GM18907 (cell line): Measurements from ENCODE around the gene MRE11.
"Not testable (repeated sequence)": the region's sequence is repeated elsewhere in the genome, so short reads cannot be mapped to it uniquely, and the experiment has no call there.

Experiments used
- ATAC-seq: cut with Tn5 transposase; IDR thresholded peaks from one replicate; pipeline ENCODE4 v1.9.1; 2021; ENCODE audit warnings: mild to moderate bottlenecking, moderate library complexity; ENCODE audit not compliant: unreplicated experiment

The MRE11 gene

GRCh38 chr11:94507485-94507884 is 13.8 kb upstream of the MRE11 start:
- ATAC-seq, result no peak

GRCh38 chr11:94506513-94506912 is 12.9 kb upstream of the MRE11 start:
- ATAC-seq, result not testable (repeated sequence)

DNA sequence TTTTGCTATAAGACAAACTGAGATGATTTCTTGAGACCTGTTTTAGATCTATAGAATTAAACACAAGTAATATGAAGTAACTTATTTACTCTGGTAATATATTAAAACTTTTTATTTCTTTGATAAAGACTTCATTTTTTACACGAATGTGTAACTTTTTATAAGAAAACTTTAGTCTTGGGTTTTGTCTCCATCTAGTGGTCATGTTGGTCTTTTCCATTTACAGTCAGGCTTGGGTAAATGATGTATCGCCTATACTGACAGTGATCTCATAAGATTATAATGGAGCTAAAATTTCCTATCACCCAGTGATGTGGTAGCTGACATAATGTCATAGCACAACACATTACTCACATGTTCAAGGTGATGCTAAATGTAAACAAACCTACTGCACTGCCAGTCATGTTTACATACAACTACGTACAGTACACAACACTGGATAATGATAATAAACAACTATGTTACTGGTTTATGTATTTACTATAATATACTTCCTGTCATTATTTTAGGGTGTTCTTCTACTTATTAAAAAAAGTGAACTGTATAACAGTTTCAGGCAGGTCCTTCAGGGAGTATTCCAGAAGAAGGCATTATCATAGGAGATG is 11.1 kb upstream of the MRE11 start:
- ATAC-seq, result no peak

DNA sequence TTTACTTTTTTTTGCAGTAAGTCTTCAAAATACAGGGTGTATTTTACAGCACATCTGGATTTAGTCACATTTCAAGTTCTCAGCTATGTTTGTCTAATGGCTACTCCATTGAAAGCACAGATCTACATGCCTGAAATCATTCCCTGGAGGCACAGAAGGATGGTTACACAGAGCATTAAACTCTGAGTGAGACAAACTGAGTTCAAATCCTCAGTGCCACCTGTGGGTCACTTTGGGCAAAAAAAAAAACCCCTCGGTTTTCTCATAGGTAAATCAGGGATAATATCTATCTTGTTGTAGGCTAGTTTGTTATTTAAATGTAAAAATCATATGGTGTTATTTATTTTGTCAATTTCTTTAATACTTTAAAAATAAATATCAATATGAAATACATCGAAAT is 7.9 kb upstream of the MRE11 start:
- ATAC-seq, result no peak

GRCh38 chr11:94500181-94500580 is 6.5 kb upstream of the MRE11 start:
- ATAC-seq, result no peak

DNA sequence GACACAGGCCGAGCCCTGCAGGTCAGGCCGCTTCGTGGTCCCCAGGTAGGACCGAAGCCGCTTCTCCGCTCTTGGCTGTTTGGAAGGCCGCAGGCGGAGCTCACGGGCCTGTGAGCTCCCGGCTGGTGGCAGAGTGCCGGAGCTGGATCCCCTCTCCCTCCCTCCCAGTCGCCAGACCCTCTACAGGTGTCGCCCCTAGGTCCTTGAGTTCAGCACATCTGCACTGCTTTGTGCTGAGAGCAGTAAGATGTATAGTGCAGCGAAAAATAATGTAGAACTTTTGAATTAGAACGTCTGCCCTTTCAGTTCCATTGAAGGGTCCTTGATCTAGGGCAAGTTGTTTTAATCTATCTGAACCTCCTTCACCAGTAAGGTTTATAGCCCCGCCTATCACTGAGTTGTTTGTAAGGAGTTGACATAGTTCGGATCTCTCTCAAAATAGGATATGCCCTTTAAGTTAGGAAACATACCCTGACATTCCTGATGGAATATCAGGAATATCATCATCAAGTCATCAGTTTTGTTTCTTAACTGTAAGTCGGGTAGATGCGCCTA is 559 bp upstream of the MRE11 start:
- ATAC-seq, result peak; percentile 66

GRCh38 chr11:94486068-94486467 is 7.6 kb downstream of the MRE11 start:
- ATAC-seq, result no peak

GRCh38 chr11:94481342-94481741 is 12.3 kb downstream of the MRE11 start:
- ATAC-seq, result no peak

GRCh38 chr11:94477624-94478023 is 16.0 kb downstream of the MRE11 start:
- ATAC-seq, result no peak

DNA sequence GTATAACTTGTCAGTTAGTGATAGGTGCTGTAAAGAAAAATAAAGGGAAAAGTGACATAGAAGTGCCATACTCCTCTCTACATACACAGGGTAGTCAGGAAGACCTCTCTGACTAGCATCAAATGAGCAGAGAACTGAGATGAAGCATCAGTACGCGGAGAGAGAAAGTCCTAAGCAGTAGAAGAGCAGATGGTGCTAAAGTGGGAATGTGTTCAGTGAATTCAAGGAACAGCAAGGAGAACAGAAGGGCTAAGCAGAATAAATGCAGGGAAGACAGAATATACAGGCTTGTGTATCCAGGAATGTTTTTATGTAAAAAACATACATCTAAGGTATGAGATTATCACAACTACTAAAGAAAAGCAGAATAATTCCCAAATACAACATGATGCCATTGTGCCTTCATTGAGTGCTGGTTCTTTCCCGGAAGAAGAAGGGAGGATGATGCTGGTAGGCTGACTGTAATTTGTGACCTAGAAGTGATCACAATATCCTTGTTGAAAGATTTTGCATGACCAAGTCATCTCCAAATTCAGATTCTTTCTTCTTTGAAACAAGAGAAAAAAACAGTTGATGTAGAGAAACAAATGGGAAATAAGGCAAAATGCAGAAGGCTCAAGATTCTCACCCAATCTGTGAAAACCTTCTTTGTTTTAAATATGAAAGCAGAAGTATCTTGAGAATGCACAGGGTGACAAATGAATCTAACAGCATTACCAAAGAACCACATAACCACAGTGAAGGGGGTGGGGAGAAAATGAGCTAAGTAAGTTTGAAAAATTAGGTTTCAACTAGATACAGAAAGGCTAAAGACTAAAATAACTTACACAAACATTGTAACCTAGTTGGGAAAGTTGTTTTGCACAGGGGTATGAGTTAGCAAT is 20.5 kb downstream of the MRE11 start:
- ATAC-seq, result peak; percentile 94

DNA sequence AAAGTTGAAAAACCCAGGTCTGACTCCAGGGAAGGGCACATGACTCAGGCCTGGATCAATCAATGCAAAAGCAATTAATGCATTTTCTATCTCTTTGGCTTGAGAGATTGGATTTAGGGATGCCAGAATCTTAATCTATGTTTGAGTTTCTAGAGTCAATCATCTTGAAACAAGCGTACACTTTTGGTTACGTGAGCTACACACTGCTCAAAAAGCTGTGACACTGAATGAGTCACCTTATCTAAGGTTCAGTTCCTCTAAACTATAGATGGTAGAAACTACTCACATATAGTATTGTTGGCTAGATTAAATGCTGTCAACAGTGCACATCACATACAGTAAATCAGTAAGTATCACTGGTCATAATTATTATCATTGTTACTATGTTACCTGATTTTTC is 24.2 kb downstream of the MRE11 start:
- ATAC-seq, result peak; percentile 83

GRCh38 chr11:94459576-94459975 is 34.1 kb downstream of the MRE11 start:
- no peak for ATAC-seq

DNA sequence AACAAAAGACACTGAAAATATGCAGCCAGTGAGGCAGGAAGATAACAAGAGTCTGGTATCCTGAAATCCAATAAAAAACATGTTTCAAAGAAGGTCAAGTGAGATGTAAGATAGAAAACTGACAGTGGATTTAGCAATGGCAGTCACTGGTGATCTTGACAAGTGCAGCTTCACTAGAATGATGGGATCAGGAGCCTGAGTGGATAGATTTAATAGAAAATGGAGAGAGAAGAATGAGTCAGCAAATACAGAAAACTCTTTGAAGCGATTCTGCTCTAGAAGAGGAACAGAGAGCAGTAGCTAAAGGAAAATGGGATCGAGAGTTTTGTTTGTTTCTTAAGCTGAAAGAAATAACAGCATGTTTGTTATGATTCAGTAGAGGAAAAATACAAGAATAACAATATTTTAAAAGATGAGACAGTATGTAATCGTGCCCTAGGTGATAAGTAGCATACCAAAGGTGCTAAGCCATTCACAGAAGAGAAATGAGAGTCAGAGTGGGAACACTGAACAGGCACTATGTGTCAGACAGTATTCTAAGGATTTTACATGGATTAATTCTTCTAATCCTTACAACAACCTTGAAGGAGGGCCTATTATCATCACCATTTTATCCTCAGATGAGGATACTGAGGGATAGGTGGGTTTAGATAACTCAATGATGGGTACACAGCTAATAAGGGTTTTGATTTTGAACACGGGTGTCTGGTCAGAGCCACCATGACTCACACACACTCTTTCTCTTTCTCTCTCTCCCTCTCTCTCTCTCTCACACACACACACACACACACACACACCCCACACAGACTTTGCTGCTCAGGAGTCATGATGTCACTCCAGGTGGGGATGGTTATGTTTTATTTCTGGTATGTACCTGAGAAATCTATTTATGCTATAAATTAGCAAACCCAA is 36.3 kb downstream of the MRE11 start:
- no peak for ATAC-seq

DNA sequence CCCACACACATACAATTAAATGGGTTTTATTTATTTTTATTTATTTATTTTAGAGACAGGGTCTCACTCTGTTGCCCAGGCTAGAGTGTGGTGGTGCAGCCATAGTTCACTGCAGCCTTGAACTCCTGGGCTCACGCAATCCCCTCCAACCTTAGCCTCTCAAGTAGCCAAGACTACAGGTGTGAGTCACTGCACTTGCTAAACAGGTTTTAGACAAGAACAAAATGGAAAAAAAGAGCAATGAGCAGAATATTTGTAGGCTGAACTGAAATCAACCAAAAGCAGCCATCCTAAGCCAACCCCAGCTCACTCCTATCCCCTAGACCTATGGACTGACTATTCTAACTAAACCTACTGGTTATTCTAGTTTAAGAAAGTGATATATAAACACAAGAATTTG is 37.8 kb downstream of the MRE11 start:
- no peak for ATAC-seq

- ATAC-seq, result no peak
Measured at GRCh38 chr11:94454301-94454700, 39.3 kb downstream of the MRE11 start.

DNA sequence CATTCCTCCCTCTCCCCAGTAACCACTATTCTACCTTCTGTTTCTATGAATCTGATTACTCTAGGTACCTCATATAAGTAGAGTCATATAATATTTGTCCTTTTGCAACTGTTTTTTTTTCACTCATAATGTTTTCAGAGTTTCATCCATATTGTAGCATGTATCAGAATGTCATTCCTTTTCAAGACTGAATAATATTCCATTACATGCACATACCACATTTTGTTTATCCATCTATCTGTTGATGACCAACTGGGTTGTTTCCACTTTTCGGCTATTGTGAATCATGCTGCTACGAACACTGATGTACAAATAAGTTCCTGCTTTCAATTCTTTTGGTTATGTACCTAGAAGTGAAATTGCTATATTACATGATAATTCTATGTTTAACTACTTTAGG is 40.7 kb downstream of the MRE11 start:
- ATAC-seq, result no peak

DNA sequence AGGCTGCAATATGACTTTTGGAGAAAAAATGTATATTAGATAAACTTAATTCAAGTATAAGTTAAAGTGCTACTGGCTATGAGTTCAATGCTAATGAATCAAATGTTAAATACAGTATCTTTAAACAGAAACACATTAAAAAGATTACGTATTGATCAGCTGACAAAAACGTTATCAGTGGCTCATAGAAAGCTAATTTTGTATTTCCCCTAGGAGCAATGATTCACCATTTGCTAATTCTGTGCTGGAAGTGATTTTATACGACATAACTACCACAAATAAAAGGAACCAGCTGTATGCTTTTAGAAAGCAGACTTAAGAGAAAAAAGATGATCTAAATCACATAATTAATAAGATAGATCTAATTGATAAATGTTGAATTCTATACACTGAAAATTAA is 43.6 kb downstream of the MRE11 start:
- ATAC-seq, result no peak

DNA sequence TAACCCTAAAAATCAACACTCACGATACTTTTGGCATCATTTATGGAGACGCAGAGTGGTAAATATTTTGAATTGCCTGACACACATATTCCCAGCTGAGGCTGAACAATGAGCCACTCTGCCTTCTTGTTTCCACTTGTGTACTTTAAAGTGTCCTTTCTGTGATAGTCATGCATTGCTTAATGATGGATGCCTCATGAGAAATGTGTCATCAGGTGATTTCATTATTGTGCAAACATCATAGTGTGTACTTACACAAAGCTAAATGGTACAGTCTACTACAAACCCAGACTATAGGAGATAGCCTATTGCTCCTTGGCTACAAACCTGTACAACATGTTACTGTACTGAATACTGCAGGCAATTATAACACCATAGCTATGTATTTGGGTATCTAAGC is 44.2 kb downstream of the MRE11 start:
- ATAC-seq, result no peak

- ATAC-seq, result no peak
Measured at GRCh38 chr11:94449029-94449428, 44.6 kb downstream of the MRE11 start.

DNA sequence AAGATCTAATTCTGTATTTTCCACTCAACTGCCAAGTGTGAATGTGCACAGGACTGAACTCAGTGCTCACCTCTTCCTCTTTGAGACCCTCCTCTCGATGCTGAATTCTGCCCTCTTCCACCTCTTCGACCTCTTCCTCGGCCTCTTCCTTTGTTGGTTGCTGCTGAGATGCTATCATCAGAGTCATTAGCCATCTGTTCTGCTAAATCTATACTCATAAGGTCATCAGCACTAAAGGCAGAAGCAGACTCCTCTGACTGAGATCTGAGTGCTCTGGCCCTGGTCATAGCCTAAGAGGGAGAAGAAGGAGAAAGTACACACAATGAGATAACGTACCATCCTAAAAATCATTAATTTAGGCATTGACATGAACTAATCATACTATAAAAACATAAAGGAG is 46.5 kb downstream of the MRE11 start:
- no peak for ATAC-seq

GRCh38 chr11:94445641-94446040 is 48.0 kb downstream of the MRE11 start:
- no peak for ATAC-seq
